GM23338 (cell line): ENCODE results near the gene BET1. TPM values are rescaled to one million over a fixed set of nuclear protein-coding genes. Genes with fewer than 3 reads are reported as not detected.

ENCODE experiments used
- ATAC-seq: fragments of 200-7000 bp; cut with Tn5 transposase; 3 replicates; pipeline ENCODE4 v1.9.1; 2020
- DNase-seq: peaks from one replicate; pipeline ENCODE4 v3.0.0-alpha.2; 2015; ENCODE audit warnings: low spot score
- H2AFZ ChIP-seq: fragments of 200-600 bp; sonication (generic); 2 replicates; pipeline ENCODE4 v1.8.0; 2016; ENCODE audit warnings: antibody characterized with exemption, mild to moderate bottlenecking, moderate library complexity
- H3F3A ChIP-seq: fragments of 200-600 bp; sonication (generic); replicated peaks from 2 replicates; pipeline ENCODE4 v1.8.0; 2017; ENCODE audit warnings: antibody characterized with exemption, mixed run types, low read depth
- H3K27ac ChIP-seq: fragments of 200-600 bp; sonication (generic); 2 replicates; pipeline ENCODE4 v1.6.1; 2016; ENCODE audit warnings: low read depth
- H3K27me3 ChIP-seq: fragments of 200-600 bp; sonication (generic); 2 replicates; pipeline ENCODE4 v1.8.0; 2016; ENCODE audit warnings: mild to moderate bottlenecking, mixed run types, moderate library complexity; ENCODE audit not compliant: insufficient read depth
- H3K36me3 ChIP-seq: fragments of 200-600 bp; sonication (generic); 2 replicates; pipeline ENCODE4 v1.8.0; 2016; ENCODE audit warnings: mild to moderate bottlenecking; ENCODE audit not compliant: insufficient read depth
- H3K4me1 ChIP-seq: fragments of 200-600 bp; sonication (generic); 2 replicates; pipeline ENCODE4 v1.8.0; 2016; ENCODE audit warnings: mild to moderate bottlenecking, moderate library complexity; ENCODE audit not compliant: insufficient read depth
- H3K4me2 ChIP-seq: fragments of 200-600 bp; sonication (generic); 2 replicates; pipeline ENCODE4 v1.7.1; 2017; ENCODE audit warnings: mixed run types
- H3K4me3 ChIP-seq: fragments of 200-600 bp; sonication (generic); 2 replicates; pipeline ENCODE4 v1.6.1; 2016; ENCODE audit warnings: mixed run types
- H3K79me2 ChIP-seq: fragments of 200-600 bp; sonication (generic); replicated peaks from 2 replicates; pipeline ENCODE4 v1.8.0; 2017; ENCODE audit warnings: mild to moderate bottlenecking; ENCODE audit not compliant: insufficient read depth
- H3K9me2 ChIP-seq: fragments of 200-600 bp; sonication (generic); 2 replicates; pipeline ENCODE4 v1.8.0; 2017; ENCODE audit not compliant: insufficient read depth
- H4K20me1 ChIP-seq: fragments of 200-600 bp; sonication (generic); replicated peaks from 2 replicates; pipeline ENCODE4 v1.8.0; 2017; ENCODE audit warnings: mild to moderate bottlenecking; ENCODE audit not compliant: insufficient read depth
- H3K27ac Mint-ChIP-seq: 2 replicates; pipeline ENCODE4 v1.8.0; 2020; ENCODE audit warnings: inconsistent platforms, mild to moderate bottlenecking, moderate library complexity, mixed read lengths
- H3K27me3 Mint-ChIP-seq: 3 replicates; pipeline ENCODE4 v1.8.0; 2022; ENCODE audit warnings: low read depth, mild to moderate bottlenecking, moderate library complexity, mixed read lengths, inconsistent platforms; ENCODE audit not compliant: insufficient read depth, poor library complexity
- H3K36me3 Mint-ChIP-seq: 3 replicates; pipeline ENCODE4 v1.8.0; 2021; ENCODE audit warnings: low read depth, mild to moderate bottlenecking, inconsistent platforms, moderate library complexity, mixed read lengths
- H3K4me1 Mint-ChIP-seq: 3 replicates; pipeline ENCODE4 v1.8.0; 2020; ENCODE audit warnings: mild to moderate bottlenecking, inconsistent platforms, mixed read lengths
- H3K4me3 Mint-ChIP-seq: 3 replicates; pipeline ENCODE4 v1.8.0; 2021; ENCODE audit warnings: moderate library complexity, mild to moderate bottlenecking, inconsistent platforms, mixed read lengths
- H3K9me3 Mint-ChIP-seq: 3 replicates; pipeline ENCODE4 v1.8.0; 2020; ENCODE audit warnings: moderate library complexity, mild to moderate bottlenecking, inconsistent platforms, mixed read lengths
- CREB1 ChIP-seq: fragments of 250-450 bp; sonication (Bioruptor Pico); IDR thresholded peaks from 2 replicates; pipeline ENCODE4 v1.5.0; 2020; ENCODE audit warnings: low read depth, mild to moderate bottlenecking, moderate library complexity
- CTCF ChIP-seq, 2 experiments: fragments of 200-600 bp in 1 of 2; sonication (generic) in 1 of 2; conservative IDR thresholded peaks; 2 replicates each; pipeline versions ENCODE4 v1.5.1 to v1.6.1; 2016 to 2017; ENCODE audit warnings: antibody characterized with exemption in 2 of 2, low read depth in 2 of 2, mild to moderate bottlenecking in 2 of 2, moderate library complexity in 1 of 2
- EZH2 ChIP-seq: fragments of 200-600 bp; sonication (generic); IDR thresholded peaks from one replicate; pipeline ENCODE4 v1.8.0; 2017; ENCODE audit warnings: antibody characterized with exemption, mild to moderate bottlenecking, low read depth; ENCODE audit not compliant: unreplicated experiment
- EZH2phosphoT487 ChIP-seq: fragments of 200-600 bp; sonication (generic); IDR thresholded peaks from one replicate; pipeline ENCODE4 v1.8.1; 2018; ENCODE audit warnings: antibody characterized with exemption; ENCODE audit not compliant: unreplicated experiment
- JUNB ChIP-seq: IDR thresholded peaks from one replicate; pipeline ENCODE4 v1.6.1; 2016; ENCODE audit warnings: antibody characterized with exemption; ENCODE audit not compliant: unreplicated experiment
- NANOG ChIP-seq: IDR thresholded peaks from 2 replicates; pipeline ENCODE4 v1.6.1; 2016; ENCODE audit warnings: antibody characterized with exemption, borderline replicate concordance
- POLR2AphosphoS5 ChIP-seq: IDR thresholded peaks from 2 replicates; pipeline ENCODE4 v1.6.1; 2016; ENCODE audit warnings: antibody characterized with exemption, low read depth
- REST ChIP-seq: IDR thresholded peaks from one replicate; pipeline ENCODE4 v1.6.1; 2018; ENCODE audit warnings: antibody characterized with exemption; ENCODE audit not compliant: unreplicated experiment
- STAT1 ChIP-seq: IDR thresholded peaks from one replicate; pipeline ENCODE4 v1.6.1; 2016; ENCODE audit warnings: antibody characterized with exemption; ENCODE audit not compliant: unreplicated experiment
- ZNF114 ChIP-seq: fragments of 250-450 bp; sonication (Bioruptor Pico); IDR thresholded peaks from 2 replicates; pipeline ENCODE4 v1.5.0; 2020; ENCODE audit warnings: mild to moderate bottlenecking, moderate library complexity
- ZNF331 ChIP-seq: fragments of 250-450 bp; sonication (Bioruptor Pico); IDR thresholded peaks from 2 replicates; pipeline ENCODE4 v1.5.0; 2020; ENCODE audit warnings: low read depth, mild to moderate bottlenecking, moderate library complexity
- polyA plus RNA-seq: library from polyadenylated mRNA; unstranded; fragments of >200 nt; fragmentation: Nextera tagmentation; extraction: Ambion mirVana; gene quantifications from 2 replicates; pipeline ENCODE4 v1.2.1, GENCODE V29; 2016
- total RNA-seq: library from RNA; depleted of rRNA; stranded (reverse); fragments of >200 nt; shearing (Covaris generic); gene quantifications from 2 replicates; pipeline ENCODE4 v1.2.3, GENCODE V29; 2014
- TF ChIP-seq, protein P1 (sequence below): fragments of 250-450 bp; sonication (Bioruptor Pico); IDR thresholded peaks from 2 replicates; pipeline ENCODE4 v1.5.0; 2020; ENCODE audit warnings: mild to moderate bottlenecking, moderate library complexity
- TF ChIP-seq, protein P2 (sequence below): IDR thresholded peaks from 2 replicates; pipeline ENCODE4 v1.6.1; 2016; ENCODE audit warnings: antibody characterized with exemption

The BET1 gene
- total and polyA plus RNA-seq, 2 experiments from 2014 or later = 42.2 to 69.2 TPM

GRCh38 chr7:93955304-93955703 is 48.9 kb downstream of the BET1 start:
- no peak overlapping the region for H2AFZ ChIP-seq
- Mint-ChIP-seq H3K9me3 (no peaks in the 10 kb centered on the region), H3K36me3 (no peaks in the 10 kb centered on the region), H3K4me1 (no peaks in the 10 kb centered on the region; the same call in 2 of the 3 replicates), H3K27me3 (no peaks in the 10 kb centered on the region), H3K27ac (no peak overlapping the region), H3K4me3 (no peak overlapping the region)
- 0 out of 2 replicates have a peak, but pooled peaks cover under 1% of the 10 kb centered on the region for H3K4me1 ChIP-seq
- no peaks in the 10 kb centered on the region for H3K36me3 ChIP-seq
- H4K20me1 ChIP-seq = no peaks in the 10 kb centered on the region
- no peaks in the 10 kb centered on the region for H3K79me2 ChIP-seq
- no peak overlapping the region for H3K4me2 ChIP-seq
- H3K27me3 ChIP-seq = no peaks in the 10 kb centered on the region
- no peak for TF ChIP-seq CTCF (conservative IDR thresholded peaks at IDR 0.05; ENCODE audit: low read depth in 2 of 2)
- no peak for TF ChIP-seq STAT1
- TF ChIP-seq REST = no peak
- TF ChIP-seq, protein P1, sequence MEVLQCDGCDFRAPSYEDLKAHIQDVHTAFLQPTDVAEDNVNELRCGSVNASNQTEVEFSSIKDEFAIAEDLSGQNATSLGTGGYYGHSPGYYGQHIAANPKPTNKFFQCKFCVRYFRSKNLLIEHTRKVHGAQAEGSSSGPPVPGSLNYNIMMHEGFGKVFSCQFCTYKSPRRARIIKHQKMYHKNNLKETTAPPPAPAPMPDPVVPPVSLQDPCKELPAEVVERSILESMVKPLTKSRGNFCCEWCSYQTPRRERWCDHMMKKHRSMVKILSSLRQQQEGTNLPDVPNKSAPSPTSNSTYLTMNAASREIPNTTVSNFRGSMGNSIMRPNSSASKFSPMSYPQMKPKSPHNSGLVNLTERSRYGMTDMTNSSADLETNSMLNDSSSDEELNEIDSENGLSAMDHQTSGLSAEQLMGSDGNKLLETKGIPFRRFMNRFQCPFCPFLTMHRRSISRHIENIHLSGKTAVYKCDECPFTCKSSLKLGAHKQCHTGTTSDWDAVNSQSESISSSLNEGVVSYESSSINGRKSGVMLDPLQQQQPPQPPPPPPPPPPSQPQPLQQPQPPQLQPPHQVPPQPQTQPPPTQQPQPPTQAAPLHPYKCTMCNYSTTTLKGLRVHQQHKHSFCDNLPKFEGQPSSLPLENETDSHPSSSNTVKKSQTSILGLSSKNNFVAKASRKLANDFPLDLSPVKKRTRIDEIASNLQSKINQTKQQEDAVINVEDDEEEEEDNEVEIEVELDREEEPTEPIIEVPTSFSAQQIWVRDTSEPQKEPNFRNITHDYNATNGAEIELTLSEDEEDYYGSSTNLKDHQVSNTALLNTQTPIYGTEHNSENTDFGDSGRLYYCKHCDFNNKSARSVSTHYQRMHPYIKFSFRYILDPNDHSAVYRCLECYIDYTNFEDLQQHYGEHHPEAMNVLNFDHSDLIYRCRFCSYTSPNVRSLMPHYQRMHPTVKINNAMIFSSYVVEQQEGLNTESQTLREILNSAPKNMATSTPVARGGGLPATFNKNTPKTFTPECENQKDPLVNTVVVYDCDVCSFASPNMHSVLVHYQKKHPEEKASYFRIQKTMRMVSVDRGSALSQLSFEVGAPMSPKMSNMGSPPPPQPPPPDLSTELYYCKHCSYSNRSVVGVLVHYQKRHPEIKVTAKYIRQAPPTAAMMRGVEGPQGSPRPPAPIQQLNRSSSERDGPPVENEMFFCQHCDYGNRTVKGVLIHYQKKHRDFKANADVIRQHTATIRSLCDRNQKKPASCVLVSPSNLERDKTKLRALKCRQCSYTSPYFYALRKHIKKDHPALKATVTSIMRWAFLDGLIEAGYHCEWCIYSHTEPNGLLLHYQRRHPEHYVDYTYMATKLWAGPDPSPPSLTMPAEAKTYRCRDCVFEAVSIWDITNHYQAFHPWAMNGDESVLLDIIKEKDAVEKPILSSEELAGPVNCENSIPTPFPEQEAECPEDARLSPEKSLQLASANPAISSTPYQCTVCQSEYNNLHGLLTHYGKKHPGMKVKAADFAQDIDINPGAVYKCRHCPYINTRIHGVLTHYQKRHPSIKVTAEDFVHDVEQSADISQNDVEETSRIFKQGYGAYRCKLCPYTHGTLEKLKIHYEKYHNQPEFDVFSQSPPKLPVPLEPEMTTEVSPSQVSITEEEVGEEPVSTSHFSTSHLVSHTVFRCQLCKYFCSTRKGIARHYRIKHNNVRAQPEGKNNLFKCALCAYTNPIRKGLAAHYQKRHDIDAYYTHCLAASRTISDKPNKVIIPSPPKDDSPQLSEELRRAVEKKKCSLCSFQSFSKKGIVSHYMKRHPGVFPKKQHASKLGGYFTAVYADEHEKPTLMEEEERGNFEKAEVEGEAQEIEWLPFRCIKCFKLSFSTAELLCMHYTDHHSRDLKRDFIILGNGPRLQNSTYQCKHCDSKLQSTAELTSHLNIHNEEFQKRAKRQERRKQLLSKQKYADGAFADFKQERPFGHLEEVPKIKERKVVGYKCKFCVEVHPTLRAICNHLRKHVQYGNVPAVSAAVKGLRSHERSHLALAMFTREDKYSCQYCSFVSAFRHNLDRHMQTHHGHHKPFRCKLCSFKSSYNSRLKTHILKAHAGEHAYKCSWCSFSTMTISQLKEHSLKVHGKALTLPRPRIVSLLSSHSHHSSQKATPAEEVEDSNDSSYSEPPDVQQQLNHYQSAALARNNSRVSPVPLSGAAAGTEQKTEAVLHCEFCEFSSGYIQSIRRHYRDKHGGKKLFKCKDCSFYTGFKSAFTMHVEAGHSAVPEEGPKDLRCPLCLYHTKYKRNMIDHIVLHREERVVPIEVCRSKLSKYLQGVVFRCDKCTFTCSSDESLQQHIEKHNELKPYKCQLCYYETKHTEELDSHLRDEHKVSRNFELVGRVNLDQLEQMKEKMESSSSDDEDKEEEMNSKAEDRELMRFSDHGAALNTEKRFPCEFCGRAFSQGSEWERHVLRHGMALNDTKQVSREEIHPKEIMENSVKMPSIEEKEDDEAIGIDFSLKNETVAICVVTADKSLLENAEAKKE = no peak
- TF ChIP-seq, protein P2, sequence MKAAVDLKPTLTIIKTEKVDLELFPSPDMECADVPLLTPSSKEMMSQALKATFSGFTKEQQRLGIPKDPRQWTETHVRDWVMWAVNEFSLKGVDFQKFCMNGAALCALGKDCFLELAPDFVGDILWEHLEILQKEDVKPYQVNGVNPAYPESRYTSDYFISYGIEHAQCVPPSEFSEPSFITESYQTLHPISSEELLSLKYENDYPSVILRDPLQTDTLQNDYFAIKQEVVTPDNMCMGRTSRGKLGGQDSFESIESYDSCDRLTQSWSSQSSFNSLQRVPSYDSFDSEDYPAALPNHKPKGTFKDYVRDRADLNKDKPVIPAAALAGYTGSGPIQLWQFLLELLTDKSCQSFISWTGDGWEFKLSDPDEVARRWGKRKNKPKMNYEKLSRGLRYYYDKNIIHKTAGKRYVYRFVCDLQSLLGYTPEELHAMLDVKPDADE = no peak
- no peak for TF ChIP-seq EZH2phosphoT487
- TF ChIP-seq EZH2 = no peak
- no peak for TF ChIP-seq CREB1
- no peak for TF ChIP-seq ZNF114 (CRISPR knock-in tag)
- TF ChIP-seq ZNF331 (CRISPR knock-in tag) = no peak
- no peak for TF ChIP-seq JUNB
- no peak for TF ChIP-seq POLR2AphosphoS5
- no peak for TF ChIP-seq NANOG
- DNase-seq (no peak), ATAC-seq (no peak)
- H3F3A ChIP-seq = no peaks in the 10 kb centered on the region
- no peak overlapping the region for H3K27ac ChIP-seq
- no peak overlapping the region for H3K4me3 ChIP-seq
- H3K9me2 ChIP-seq = no peaks in the 10 kb centered on the region
